H1 (cell line): ENCODE measurements around the gene ZNF277.

Experiments
- BCL11A ChIP-seq, 2 experiments: IDR thresholded peaks; one replicate each; pipeline ENCODE4 v1.6.1; 2011; ENCODE audit warnings: low read depth in 2 of 2, low read length in 2 of 2, mild to moderate bottlenecking in 2 of 2
- CHD2 ChIP-seq: IDR thresholded peaks from 2 replicates; pipeline ENCODE4 v1.6.1; 2012; ENCODE audit warnings: low read length, improper control_type of control experiment
- EGR1 ChIP-seq: IDR thresholded peaks from 2 replicates; pipeline ENCODE4 v1.6.1; 2011; ENCODE audit warnings: low read depth, low read length, borderline replicate concordance
- EZH2 ChIP-seq: fragments of 200-600 bp; sonication (generic); IDR thresholded peaks from 2 replicates; pipeline ENCODE4 v1.7.1; 2012; ENCODE audit warnings: low read depth, mild to moderate bottlenecking, moderate library complexity, low read length, inconsistent platforms; ENCODE audit not compliant: severe bottlenecking
- JUN ChIP-seq: IDR thresholded peaks from 2 replicates; pipeline ENCODE4 v1.6.1; 2011; ENCODE audit warnings: low read depth, mild to moderate bottlenecking, improper control_type of control experiment, low read length
- PHF8 ChIP-seq: fragments of 200-600 bp; sonication (generic); conservative IDR thresholded peaks from 2 replicates; pipeline ENCODE4 v1.7.1; 2012; ENCODE audit warnings: low read depth, mild to moderate bottlenecking, inconsistent platforms, low read length, moderate library complexity
- POLR2A ChIP-seq, 2 experiments: IDR thresholded peaks; 1 replicate in 1 of 2; 2 replicates in 1 of 2; pipeline ENCODE4 v1.6.1; 2011; ENCODE audit warnings: low read depth in 2 of 2, low read length in 2 of 2, mild to moderate bottlenecking in 2 of 2; ENCODE audit errors: control extremely low read depth in 1 of 2
- POLR2AphosphoS5 ChIP-seq: IDR thresholded peaks from 2 replicates; pipeline ENCODE4 v1.6.1; 2011; ENCODE audit warnings: low read depth, low read length
- RXRA ChIP-seq: IDR thresholded peaks from 2 replicates; pipeline ENCODE4 v1.6.1; 2011; ENCODE audit warnings: low read depth, mild to moderate bottlenecking, low read length, moderate library complexity; ENCODE audit not compliant: insufficient read depth
- TBP ChIP-seq: IDR thresholded peaks from 2 replicates; pipeline ENCODE4 v1.6.1; 2011; ENCODE audit warnings: low read depth, low read length, improper control_type of control experiment
- TF ChIP-seq, protein P1 (sequence below), 3 experiments: IDR thresholded peaks; 1 replicate in 2 of 3; 2 replicates in 1 of 3; pipeline versions ENCODE4 v1.5.1 to v1.6.1; 2011; ENCODE audit warnings: low read length in 3 of 3, mild to moderate bottlenecking in 3 of 3, inconsistent platforms in 2 of 3, low read depth in 1 of 3, moderate library complexity in 1 of 3; ENCODE audit not compliant: insufficient read depth in 1 of 3; ENCODE audit errors: control extremely low read depth in 1 of 3
- TF ChIP-seq, protein P2 (sequence below): IDR thresholded peaks from 2 replicates; pipeline ENCODE4 v1.6.1; 2011; ENCODE audit warnings: low read depth, mild to moderate bottlenecking, low read length; ENCODE audit not compliant: insufficient read depth

DNA sequence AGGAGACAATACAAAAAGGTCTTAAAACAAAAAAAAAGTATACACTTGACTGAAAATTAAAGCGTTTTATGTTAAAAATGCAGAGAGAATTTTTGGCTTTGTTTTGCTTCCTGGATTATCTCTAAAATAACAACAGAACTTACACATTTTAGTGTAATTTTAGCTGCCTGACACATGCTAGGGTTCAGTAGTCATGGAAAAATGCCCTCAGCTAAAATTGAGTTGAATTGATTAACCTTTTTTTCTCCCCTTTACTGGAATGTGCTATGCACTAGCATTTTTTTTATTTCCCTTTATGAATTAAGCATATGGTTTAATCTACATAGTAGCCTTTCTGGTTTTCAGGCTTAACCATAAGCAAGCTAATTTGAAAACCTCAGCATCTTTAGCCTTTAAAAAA is 89.9 kb downstream of the ZNF277 start:
- no peak for TF ChIP-seq PHF8
- no peak for TF ChIP-seq POLR2AphosphoS5
- TF ChIP-seq POLR2A (IDR thresholded peaks at IDR 0.05; ENCODE audit: control extremely low read depth in 1 of 2, low read depth in 2 of 2, low read length in 2 of 2) = no peak
- no peak for TF ChIP-seq EGR1
- TF ChIP-seq, protein P1, sequence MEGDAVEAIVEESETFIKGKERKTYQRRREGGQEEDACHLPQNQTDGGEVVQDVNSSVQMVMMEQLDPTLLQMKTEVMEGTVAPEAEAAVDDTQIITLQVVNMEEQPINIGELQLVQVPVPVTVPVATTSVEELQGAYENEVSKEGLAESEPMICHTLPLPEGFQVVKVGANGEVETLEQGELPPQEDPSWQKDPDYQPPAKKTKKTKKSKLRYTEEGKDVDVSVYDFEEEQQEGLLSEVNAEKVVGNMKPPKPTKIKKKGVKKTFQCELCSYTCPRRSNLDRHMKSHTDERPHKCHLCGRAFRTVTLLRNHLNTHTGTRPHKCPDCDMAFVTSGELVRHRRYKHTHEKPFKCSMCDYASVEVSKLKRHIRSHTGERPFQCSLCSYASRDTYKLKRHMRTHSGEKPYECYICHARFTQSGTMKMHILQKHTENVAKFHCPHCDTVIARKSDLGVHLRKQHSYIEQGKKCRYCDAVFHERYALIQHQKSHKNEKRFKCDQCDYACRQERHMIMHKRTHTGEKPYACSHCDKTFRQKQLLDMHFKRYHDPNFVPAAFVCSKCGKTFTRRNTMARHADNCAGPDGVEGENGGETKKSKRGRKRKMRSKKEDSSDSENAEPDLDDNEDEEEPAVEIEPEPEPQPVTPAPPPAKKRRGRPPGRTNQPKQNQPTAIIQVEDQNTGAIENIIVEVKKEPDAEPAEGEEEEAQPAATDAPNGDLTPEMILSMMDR (IDR thresholded peaks at IDR 0.05; ENCODE audit: control extremely low read depth in 1 of 3, insufficient read depth in 1 of 3, low read depth in 1 of 3, low read length in 3 of 3) = no peak
- TF ChIP-seq TBP = no peak
- TF ChIP-seq JUN = no peak
- no peak for TF ChIP-seq RXRA
- TF ChIP-seq, protein P2, sequence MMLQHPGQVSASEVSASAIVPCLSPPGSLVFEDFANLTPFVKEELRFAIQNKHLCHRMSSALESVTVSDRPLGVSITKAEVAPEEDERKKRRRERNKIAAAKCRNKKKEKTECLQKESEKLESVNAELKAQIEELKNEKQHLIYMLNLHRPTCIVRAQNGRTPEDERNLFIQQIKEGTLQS = no peak
- no peak for TF ChIP-seq CHD2
- no peak for TF ChIP-seq EZH2
- TF ChIP-seq BCL11A (IDR thresholded peaks at IDR 0.05; ENCODE audit: low read depth in 2 of 2, low read length in 2 of 2) = no peak
